HL-60 (cell line): ENCODE measurements around the gene GPR37.

ENCODE experiments used
- CTCF ChIP-seq: IDR thresholded peaks from one replicate; pipeline ENCODE4 v1.5.1; 2011; ENCODE audit warnings: low read length, control low read depth, inconsistent platforms; ENCODE audit not compliant: insufficient read depth
- POLR2AphosphoS5 ChIP-seq: IDR thresholded peaks from 2 replicates; pipeline ENCODE4 v1.6.1; 2012; ENCODE audit warnings: low read depth

GRCh38 chr7:124752310-124752709, 13.3 kb downstream of the GPR37 start:
- TF ChIP-seq CTCF (no peak), POLR2AphosphoS5 (no peak)
